ENCODE results near the gene TMEM52.

- no peak for TF ChIP-seq POLR2A (IDR thresholded peaks at IDR 0.05; ENCODE audit: low read length)
- TF ChIP-seq CTCF (IDR thresholded peaks at IDR 0.05): no peak
- TF ChIP-seq ZFP36 (IDR thresholded peaks at IDR 0.05; ENCODE audit: borderline replicate concordance, partially characterized antibody): no peak
- no peak for TF ChIP-seq MAX (IDR thresholded peaks at IDR 0.05)
- no peak for TF ChIP-seq SMC3 (IDR thresholded peaks at IDR 0.05)
- TF ChIP-seq RCOR1 (IDR thresholded peaks at IDR 0.05; ENCODE audit: low read depth, low read length): no peak
- TF ChIP-seq NR3C1 (IDR thresholded peaks at IDR 0.05): no peak
- TF ChIP-seq HDAC2 (IDR thresholded peaks at IDR 0.05): no peak
- no peak for TF ChIP-seq EP300 (IDR thresholded peaks at IDR 0.05)
- no peak for TF ChIP-seq ELK1 (IDR thresholded peaks at IDR 0.05; ENCODE audit: low read depth, low read length)
- TF ChIP-seq KDM1A (IDR thresholded peaks at IDR 0.05; ENCODE audit: low read depth): no peak
- no peak for TF ChIP-seq KDM5A (IDR thresholded peaks at IDR 0.05)
Measured at GRCh38 chr1:1925437-1926345, 6.6 kb upstream of the TMEM52 start.
